ENCODE data around the gene TSPAN12. TPM values are rescaled to one million over a fixed set of nuclear protein-coding genes. Genes with fewer than 3 reads are reported as not detected.

Gene TSPAN12
- polyA plus RNA-seq, 1 donor (not counting 4 experiments of a cell fraction or from before 2014, with no cell fraction given) = 0.47 TPM

- Histone ChIP-seq H3K4me1 (ENCODE audit: control insufficient read depth, extremely low read depth, insufficient read depth, low read length) (no peaks in the 10 kb centered on the region), H3K9ac (ENCODE audit: control insufficient read depth, extremely low read depth, insufficient read depth, low read length) (no peak overlapping the region), H2AFZ (ENCODE audit: control insufficient read depth, low read length) (no peak overlapping the region), H3K4me3 (ENCODE audit: control insufficient read depth in 2 of 3, extremely low read depth in 1 of 3, insufficient read depth in 2 of 3, low read depth in 1 of 3, low read length in 3 of 3) (no peak overlapping the region), H3K9me3 (ENCODE audit: control insufficient read depth, low read depth, low read length) (no peaks in the 10 kb centered on the region), H3K27me3 (ENCODE audit: control insufficient read depth, extremely low read depth, insufficient read depth, low read length) (no peaks in the 10 kb centered on the region), H3K4me2 (ENCODE audit: control insufficient read depth, extremely low read depth, insufficient read depth, low read depth, low read length) (no peak overlapping the region), H3K36me3 (ENCODE audit: control insufficient read depth in 2 of 2, extremely low read depth in 1 of 2, insufficient read depth in 2 of 2, low read length in 2 of 2) (no peaks in the 10 kb centered on the region), H3K27ac (ENCODE audit: control insufficient read depth, insufficient read depth, low read length) (no peak overlapping the region), H3K9me1 (ENCODE audit: control insufficient read depth, extremely low read depth, insufficient read depth, low read length) (no peaks in the 10 kb centered on the region), H4K20me1 (ENCODE audit: control insufficient read depth, extremely low read depth, insufficient read depth, low read length) (no peaks in the 10 kb centered on the region), H3K79me2 (ENCODE audit: control insufficient read depth, insufficient read depth, low read length) (no peaks in the 10 kb centered on the region)
- dilution Hi-C loops (cut with MboI; ENCODE audit: extremely low pct_ligation_motif_present, low sequenced_read_pairs) = no loop called here
- FAIRE-seq = no peak
- TF ChIP-seq EZH2 (IDR thresholded peaks at IDR 0.05; ENCODE audit: low read length) = no peak
- TF ChIP-seq CTCF (optimal IDR thresholded peaks at IDR 0.05 in 1 of 3, IDR thresholded peaks at IDR 0.05 in 1 of 3, conservative IDR thresholded peaks at IDR 0.05 in 1 of 3; ENCODE audit: extremely low read depth in 1 of 3, insufficient read depth in 2 of 3, low read length in 3 of 3) = no peak
- no peak for DNase-seq (ENCODE audit: low read depth, low spot score)
These were observed 23.2 kb downstream of the TSPAN12 start for GRCh38 chr7:120834726-120835125.

- Histone ChIP-seq H4K20me1 (ENCODE audit: control insufficient read depth, extremely low read depth, insufficient read depth, low read length) (no peaks in the 10 kb centered on the region), H3K4me1 (ENCODE audit: control insufficient read depth, extremely low read depth, insufficient read depth, low read length) (no peaks in the 10 kb centered on the region), H3K27me3 (ENCODE audit: control insufficient read depth, extremely low read depth, insufficient read depth, low read length) (no peaks in the 10 kb centered on the region), H3K9ac (ENCODE audit: control insufficient read depth, extremely low read depth, insufficient read depth, low read length) (no peak overlapping the region), H3K9me1 (ENCODE audit: control insufficient read depth, extremely low read depth, insufficient read depth, low read length) (no peaks in the 10 kb centered on the region), H3K4me3 (ENCODE audit: control insufficient read depth in 2 of 3, extremely low read depth in 1 of 3, insufficient read depth in 2 of 3, low read depth in 1 of 3, low read length in 3 of 3) (no peak overlapping the region), H3K36me3 (ENCODE audit: control insufficient read depth in 2 of 2, extremely low read depth in 1 of 2, insufficient read depth in 2 of 2, low read length in 2 of 2) (no peaks in the 10 kb centered on the region), H2AFZ (ENCODE audit: control insufficient read depth, low read length) (no peak overlapping the region), H3K4me2 (ENCODE audit: control insufficient read depth, extremely low read depth, insufficient read depth, low read depth, low read length) (no peak overlapping the region), H3K27ac (ENCODE audit: control insufficient read depth, insufficient read depth, low read length) (no peak overlapping the region), H3K9me3 (ENCODE audit: control insufficient read depth, low read depth, low read length) (no peaks in the 10 kb centered on the region), H3K79me2 (ENCODE audit: control insufficient read depth, insufficient read depth, low read length) (no peaks in the 10 kb centered on the region)
- TF ChIP-seq EZH2 (IDR thresholded peaks at IDR 0.05; ENCODE audit: low read length) (no peak), CTCF (optimal IDR thresholded peaks at IDR 0.05 in 1 of 3, IDR thresholded peaks at IDR 0.05 in 1 of 3, conservative IDR thresholded peaks at IDR 0.05 in 1 of 3; ENCODE audit: extremely low read depth in 1 of 3, insufficient read depth in 2 of 3, low read length in 3 of 3) (no peak)
- no peak for FAIRE-seq
- no peak for DNase-seq (ENCODE audit: low read depth, low spot score)
- dilution Hi-C loops (cut with MboI; ENCODE audit: extremely low pct_ligation_motif_present, low sequenced_read_pairs) = no loop called here
These were observed 24.4 kb downstream of the TSPAN12 start for GRCh38 chr7:120833546-120833945.
